ENCODE results near the gene CHKA.
A peak's percentile ranks its signal among the peaks of the same experiment; 100 is the strongest.

CHKA gene

DNA sequence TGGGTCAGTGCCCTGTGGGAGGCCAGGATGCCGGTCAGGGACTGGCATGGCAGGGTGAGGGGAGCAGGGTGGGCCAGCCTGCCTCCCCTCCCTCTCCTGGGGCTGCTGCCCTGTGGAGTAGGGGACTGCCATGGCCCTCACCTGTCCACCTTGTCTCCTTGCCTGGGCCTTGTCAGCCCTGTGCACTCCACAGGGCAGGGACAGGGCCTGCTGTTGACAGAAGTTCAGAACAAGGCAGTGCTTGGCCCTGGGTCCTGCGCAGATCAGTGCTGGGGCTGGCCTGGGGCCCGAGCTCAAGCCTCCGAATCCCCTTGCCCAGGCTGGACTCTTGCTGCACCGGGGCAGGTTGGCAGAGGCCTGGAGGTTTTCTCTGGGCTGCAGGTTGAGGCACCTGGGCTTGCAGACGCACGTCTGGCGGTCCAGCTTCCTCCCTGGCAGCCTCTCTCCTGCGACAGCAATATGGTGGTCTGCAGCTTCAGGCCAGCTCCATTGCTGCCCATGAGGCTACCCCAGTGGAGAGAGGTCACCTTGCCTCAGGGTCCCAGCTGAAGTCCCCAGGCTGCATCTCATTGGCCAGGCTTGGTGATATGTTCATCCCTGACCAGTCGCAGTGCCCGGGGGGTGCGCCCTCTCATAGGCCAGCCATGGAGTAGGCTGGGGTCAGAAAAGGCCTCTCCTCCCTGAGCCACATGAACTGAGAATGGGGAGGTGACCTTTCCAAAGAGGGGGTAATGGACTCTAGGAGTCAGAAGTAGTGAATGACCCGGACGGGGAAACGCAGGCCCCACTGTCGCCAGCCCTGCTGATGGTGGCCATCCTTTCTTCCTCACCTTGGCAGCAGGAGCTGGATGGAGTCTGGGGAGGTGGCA is 21.5 kb upstream of the CHKA start:
- DNase-seq (ENCODE audit: low read depth), result no peak

- DNase-seq (ENCODE audit: low read depth), result no peak
Measured at GRCh38 chr11:68142028-68142412, 20.8 kb upstream of the CHKA start.

DNA sequence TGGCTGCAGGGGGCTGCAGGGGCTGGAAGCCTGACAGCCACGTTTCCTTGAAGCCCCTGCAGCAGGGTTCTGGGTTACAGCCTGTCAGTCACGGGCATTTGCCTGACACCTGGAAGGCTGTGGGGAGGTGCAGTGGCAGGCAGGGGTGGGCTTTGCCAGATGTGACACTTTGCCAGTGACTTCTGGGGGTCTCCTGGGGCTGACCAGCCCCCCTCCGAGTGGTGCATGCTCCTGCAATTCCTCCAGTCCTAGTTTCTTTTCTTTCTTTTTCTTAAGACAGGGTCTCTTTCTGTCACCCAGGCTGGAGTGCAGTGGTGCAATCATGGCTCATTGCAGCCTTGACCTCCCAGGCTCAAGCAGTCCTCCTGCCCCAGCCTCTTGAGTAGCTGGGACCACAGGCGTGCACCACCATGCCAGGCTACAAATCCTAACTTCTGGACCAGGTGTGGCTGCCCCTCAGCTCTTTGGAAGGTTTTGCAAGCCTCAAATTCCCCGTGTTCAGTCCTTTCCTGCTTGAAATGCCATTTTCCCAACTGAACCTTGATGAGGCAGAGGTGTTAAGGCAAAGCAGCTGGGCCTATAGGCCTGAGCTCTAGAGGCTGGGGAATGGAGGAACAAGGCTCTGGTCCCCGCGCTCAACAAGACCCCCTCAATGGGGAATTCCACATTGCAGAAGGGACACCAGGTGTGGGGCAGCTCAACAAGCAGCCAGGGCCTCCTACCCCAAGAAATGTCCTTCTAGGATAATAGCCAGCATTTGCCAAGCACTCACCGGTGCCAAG is 20.2 kb upstream of the CHKA start:
- no peak for DNase-seq (ENCODE audit: low read depth)

DNA sequence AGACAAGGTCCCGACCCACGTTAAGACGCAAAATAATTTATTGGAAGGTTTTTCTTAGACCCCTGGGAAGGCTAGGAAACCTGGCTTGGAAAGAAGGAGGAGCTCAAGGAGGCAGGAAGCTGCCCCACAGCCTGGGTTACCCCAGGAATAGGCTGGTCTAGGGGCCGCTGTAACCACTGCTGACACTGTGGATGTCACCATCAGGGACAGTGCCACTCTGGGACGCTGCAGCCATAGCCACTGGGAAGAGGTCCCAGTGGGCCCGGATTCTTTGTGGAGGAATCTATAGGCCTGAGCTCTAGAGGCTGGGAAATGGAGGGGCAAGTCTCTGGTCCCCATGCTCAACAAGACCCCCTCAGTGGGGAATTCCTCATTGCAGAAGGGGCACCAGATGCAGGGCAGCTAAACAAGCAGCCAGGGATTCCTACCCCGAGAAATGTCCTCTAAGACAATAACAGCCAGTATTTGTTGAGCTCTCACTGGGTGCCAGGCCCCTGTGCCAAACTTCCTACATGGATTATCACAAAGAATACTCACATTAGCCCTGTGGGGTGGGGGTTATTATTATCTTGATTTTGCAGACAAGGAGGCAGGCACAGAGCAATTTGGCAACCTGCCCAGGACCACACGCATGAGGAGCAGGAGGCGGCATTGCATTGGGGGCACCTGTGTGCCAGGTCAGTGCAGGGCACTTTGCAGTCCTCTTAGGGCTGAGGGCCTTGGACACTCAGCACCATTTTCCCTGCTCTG is 19.5 kb upstream of the CHKA start:
- no peak for DNase-seq (ENCODE audit: low read depth)

- DNase-seq (ENCODE audit: low read depth), result no peak
Measured at GRCh38 chr11:68138237-68138636, 17.0 kb upstream of the CHKA start.

DNA sequence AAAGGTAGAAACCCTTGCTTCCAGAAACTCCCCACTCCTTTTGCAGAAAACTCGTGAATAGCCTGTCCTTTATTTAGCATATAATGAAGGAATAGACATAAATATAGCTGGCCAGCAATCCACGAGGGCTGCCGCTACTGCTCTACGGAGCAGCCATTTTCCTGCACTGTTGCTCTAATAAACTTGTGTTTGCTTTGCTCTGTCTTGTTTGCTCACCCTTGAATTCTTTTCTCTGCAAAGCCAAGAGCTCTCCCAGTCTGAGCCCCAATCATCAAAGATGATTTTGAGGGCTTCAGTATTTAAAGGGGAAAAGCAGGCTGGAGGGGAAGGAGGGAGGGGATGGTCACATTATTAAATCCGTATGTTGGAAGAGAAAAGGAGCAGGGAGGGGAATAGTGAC is 16.6 kb upstream of the CHKA start:
- no peak for DNase-seq (ENCODE audit: low read depth)

DNA sequence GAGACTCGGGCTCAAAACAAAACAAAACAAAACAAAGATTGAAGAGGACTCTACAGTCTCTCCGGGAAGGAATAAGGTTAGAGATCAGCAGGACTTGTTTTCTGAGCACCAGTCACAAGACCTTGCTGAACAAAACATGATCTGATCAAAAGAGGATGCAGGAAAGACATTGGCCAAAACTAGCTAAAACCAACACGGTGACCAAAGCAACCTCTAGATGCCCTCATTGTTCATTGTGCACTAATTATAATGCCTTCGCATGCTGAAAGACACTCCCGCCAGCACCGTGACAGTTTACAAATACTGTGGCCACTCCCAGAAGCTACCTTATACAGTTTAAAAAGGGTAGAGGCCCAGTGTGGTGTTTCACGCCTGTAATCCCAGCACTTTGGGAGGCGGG is 15.7 kb upstream of the CHKA start:
- DNase-seq (ENCODE audit: low read depth), result no peak

GRCh38 chr11:68135161-68135560 is 14.0 kb upstream of the CHKA start:
- no peak for DNase-seq (ENCODE audit: low read depth)

DNA sequence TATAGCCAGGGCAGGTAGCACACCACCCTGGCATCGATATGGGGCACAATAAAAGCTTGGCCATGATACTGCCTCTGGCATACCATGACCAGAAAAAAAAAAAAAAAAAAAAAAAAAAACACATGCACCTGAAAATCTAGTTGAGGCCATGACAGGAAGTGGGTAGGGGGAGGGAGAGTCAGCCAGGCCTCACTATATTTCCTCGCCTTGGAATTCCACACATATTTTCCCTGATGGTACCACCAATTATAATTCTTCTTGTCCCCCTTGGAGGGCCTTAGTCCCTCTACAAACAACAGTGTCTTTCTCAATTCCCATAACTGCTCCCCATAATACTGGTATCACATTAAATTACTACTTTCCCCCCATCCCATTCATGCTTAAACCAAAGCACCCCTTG is 12.6 kb upstream of the CHKA start:
- DNase-seq (ENCODE audit: low read depth), result no peak

DNA sequence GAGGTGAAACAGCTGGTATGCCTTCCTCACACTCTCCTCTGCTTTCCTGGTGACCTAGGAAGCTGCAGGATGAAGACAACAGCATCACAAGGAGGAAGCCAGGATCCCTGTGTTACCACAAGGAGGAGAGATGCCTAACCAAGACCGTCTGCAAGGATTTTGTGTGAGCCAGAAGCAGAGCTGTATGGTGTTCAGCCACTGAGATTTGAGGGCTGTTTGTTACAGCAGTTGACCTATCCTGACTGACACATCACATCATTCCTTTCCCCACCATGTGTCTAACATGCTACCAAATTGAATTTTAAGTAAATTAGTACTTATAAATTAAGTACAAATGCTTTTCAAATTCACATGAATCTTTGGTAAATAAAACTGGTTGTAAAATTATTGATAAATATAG is 8.9 kb upstream of the CHKA start:
- DNase-seq (ENCODE audit: low read depth), result no peak

- no peak for DNase-seq (ENCODE audit: low read depth)
Measured at GRCh38 chr11:68128682-68129327, 7.6 kb upstream of the CHKA start.

- DNase-seq (ENCODE audit: low read depth), result no peak
Measured at GRCh38 chr11:68127714-68128681, 6.8 kb upstream of the CHKA start.

DNA sequence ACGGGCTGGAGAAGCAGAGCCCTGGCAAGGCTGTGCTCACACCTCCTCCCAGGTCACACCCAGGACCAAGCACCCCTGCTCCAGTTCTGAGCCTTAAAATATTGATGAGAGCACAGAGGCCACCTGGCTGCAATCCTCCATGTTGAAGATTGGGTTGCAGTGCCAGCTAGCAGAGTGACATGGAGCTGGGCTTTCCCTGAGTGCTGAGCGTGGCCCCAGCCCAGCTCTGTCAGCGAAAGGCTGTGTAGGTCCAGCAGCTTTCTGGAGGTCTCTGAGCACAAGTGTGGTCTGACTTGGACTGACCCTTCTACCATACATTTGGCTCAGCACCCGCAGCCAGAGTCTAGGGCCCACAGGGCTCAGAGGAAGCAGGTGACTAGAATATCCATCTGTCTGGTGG is 4.0 kb upstream of the CHKA start:
- no peak for DNase-seq (ENCODE audit: low read depth)

DNA sequence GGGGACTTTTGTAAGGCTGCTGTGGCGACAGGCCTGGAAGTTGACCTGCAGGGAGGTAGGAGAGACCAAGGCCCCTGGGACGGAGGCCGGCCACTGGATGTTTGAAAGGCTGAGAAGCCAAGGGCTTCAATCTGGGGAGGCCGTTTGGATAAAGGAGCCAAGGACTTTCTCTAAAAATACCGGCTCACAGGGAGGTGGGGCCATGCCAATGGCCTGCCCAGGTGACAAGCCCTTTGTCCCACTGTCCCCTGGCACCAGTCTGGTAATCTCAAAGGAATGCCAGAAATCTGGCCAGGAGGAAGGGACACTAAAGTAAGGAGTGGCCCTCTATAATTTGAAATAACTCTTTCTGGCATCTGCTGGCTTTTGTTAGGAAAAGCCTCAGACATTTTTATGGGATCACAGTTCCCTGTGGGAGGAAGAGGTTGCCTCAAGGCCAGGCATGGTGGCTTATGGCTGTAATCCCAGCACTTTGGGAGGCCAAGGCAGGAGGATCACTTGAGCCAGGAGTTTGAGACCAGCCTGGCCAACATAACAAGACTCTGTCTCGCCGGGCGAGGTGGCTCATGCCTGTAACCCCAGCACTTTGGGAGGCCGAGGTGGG is 1.9 kb upstream of the CHKA start:
- no peak for DNase-seq (ENCODE audit: low read depth)

- DNase-seq (ENCODE audit: low read depth), result peak; percentile 23
Measured at GRCh38 chr11:68120273-68121066, 718 bp downstream of the CHKA start.

DNA sequence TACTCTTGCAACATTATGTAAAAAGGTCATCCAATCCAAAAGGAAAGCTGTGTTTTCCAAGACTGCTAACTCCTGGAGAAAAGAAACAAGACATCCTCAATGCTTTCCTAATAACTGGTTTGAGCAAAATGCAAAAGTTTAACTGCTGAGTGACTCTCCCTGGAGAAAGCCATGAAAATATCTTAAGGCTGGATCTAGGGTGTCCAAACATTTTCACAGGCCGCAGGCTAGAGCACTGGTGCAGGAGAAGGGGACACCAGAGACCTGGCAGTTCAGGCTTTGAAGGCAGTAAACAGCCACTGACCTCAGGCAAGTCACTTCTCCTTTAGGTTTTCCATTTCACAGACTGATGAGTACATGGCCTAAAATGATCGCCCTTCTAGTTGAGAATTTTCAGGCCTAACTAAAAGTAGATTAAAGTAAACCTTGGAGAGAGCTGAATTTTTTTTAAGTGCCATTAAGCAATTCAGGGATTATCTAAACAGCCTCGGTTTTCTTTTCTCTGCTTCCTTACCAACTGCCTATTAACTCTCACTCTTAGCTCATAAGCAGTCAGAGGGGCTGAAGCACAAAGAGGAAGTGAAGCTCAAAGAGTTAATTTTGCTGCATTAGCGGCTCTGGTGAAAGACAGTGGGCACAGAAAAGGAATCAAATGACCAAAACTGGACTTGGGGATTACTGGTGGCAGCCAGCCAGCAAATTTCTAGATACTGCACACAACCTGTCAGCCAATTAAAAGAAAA is 2.3 kb downstream of the CHKA start:
- DNase-seq (ENCODE audit: low read depth), result no peak

DNA sequence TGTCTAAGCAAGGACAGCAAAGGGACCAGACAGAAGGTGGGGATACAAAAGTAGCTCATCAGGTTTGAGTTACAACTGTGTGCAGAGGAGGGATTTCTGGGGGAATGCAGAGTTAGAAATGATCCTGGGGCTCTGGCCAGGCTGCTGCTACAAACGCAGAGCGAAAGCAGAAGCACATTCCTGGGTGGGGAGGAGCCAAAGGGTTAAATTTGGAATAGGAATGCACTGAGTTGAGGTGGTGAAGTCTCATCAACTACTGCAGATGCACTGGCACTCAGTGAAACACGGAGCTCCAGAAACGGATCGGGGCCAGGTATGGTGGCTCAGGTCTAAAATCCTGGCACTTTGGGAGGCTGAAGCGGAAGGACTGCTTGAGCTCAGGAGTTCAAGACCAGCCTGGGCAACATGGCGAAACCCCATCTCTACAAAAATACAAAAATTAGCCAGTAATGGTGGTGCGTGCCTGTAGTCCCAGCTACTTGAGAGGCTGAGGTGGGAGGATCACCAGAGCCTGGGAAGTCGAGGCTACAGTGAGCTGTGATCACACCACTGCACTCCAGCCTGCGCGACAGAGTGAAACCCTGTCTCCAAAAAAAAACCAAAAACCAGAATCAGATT is 3.2 kb downstream of the CHKA start:
- no peak for DNase-seq (ENCODE audit: low read depth)

DNA sequence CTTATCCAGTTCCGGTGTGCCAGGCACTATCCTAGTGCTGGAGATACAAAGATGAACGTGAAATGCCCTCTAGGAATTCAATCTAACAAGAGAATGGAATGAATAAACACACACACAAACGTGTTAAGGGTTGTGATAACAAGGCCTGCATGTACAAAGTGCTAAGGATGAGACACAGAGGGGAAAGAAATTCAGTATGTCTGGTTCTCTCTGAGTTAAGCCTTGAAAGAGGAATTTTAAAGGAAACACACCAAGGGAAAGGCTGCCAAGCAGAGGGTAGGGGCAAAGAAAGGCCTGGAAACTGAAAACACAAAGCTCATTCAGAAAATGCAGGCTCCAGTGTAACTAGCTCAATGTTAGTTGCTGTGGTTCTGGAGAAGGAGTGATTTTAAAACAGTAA is 4.2 kb downstream of the CHKA start:
- DNase-seq (ENCODE audit: low read depth), result no peak

GRCh38 chr11:68116126-68116525 is 5.1 kb downstream of the CHKA start:
- no peak for DNase-seq (ENCODE audit: low read depth)

All from T-helper 22 cell (primary cell).